ENCODE data around the gene C8B.

Gene C8B

DNA sequence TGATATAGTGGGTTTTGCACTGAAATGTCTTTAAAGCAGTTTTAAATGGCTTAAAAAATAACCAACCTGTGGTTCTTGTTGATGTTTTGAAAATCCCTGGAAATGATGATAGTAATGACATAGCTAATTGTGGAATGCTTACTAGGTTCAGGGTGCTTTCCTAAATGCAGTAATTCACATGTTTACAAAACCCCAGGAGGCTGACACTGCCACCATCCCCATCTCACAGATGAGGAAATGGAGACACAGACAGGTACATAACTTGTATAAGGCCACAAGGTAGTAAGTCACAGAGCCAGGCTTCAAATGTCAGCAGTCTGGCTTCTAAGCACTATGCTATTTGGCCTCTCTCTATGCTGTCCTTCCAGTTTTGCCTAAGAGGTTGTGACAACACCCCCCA is 40.6 kb downstream of the C8B start:
- H3K4me3 ChIP-seq (ENCODE audit: low read depth, low read length) = no peak overlapping the region
- TF ChIP-seq, protein P1, sequence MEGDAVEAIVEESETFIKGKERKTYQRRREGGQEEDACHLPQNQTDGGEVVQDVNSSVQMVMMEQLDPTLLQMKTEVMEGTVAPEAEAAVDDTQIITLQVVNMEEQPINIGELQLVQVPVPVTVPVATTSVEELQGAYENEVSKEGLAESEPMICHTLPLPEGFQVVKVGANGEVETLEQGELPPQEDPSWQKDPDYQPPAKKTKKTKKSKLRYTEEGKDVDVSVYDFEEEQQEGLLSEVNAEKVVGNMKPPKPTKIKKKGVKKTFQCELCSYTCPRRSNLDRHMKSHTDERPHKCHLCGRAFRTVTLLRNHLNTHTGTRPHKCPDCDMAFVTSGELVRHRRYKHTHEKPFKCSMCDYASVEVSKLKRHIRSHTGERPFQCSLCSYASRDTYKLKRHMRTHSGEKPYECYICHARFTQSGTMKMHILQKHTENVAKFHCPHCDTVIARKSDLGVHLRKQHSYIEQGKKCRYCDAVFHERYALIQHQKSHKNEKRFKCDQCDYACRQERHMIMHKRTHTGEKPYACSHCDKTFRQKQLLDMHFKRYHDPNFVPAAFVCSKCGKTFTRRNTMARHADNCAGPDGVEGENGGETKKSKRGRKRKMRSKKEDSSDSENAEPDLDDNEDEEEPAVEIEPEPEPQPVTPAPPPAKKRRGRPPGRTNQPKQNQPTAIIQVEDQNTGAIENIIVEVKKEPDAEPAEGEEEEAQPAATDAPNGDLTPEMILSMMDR (IDR thresholded peaks at IDR 0.05; ENCODE audit: insufficient read depth, low read length, missing control alignments) = no peak
- ChIA-PET POLR2A (no interaction called here), CTCF (no interaction called here)
- no peak for DNase-seq (ENCODE audit: low read depth, low spot score)

DNA sequence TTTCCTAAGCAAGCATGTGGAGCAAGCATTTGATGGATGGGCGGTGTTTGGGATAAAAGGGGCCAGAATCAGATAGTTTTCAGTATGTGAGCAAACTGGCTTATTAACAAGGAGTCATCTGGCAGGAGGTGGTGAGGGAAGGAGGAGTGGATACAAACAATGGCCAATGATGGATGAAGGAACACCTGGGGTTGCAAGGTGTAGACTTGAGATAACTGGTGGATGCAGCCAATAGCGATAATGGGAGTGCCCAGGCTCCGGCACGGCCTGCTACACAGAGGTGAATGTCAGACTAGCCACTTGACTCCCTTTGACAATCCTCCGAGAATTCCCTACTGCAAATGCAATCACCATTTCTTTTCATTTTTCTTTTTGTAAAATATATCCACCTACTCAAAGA is 41.7 kb downstream of the C8B start:
- POLR2A ChIA-PET = no interaction called here
- no peak for DNase-seq (ENCODE audit: low read depth, low spot score)
- no peak overlapping the region for H3K4me3 ChIP-seq (ENCODE audit: low read depth, low read length)
- TF ChIP-seq, protein P1 (IDR thresholded peaks at IDR 0.05; ENCODE audit: insufficient read depth, low read length, missing control alignments) = no peak
- CTCF ChIA-PET = no interaction called here

DNA sequence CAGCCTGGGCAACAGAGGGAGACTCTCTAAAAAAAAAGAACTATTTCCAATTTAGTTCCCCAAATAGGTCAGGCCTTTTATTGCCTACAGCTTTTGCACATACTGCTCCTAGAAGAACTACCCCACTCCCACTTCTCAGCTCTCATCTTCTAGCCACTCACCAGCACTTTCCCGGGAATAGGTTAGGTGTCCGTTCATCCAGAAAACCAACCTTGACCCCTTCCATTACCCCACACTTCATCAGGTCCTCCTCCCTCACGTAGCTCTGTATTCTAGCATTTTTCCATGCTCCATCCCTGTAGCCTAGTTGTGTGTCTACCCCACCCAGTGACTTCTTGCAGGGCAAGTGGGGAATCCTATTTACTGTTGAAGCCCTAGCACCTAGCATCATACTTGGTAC is 42.6 kb downstream of the C8B start:
- no peak for DNase-seq (ENCODE audit: low read depth, low spot score)
- TF ChIP-seq, protein P1 (IDR thresholded peaks at IDR 0.05; ENCODE audit: insufficient read depth, low read length, missing control alignments) = no peak
- ChIA-PET CTCF (no interaction called here), POLR2A (no interaction called here)
- H3K4me3 ChIP-seq (ENCODE audit: low read depth, low read length) = no peak overlapping the region

DNA sequence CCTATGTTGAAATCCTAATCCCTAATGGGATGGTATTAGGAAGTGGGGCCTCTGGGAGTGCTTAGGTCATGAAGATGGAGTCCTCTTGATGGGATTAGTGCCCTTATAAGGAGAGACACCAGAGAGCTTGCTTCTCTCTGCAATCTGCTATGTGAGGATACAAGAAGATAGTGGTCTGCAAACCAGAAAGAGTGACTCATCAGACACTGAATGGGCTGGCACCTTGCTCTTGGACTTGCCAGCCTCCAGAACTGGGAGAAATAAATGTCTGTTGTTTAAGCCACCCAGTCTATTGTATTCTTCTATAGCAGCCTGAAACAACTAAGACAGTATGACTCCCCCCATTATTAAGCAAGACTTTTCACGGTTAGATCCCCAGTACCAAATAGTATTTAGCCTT is 43.3 kb downstream of the C8B start:
- no peak for DNase-seq (ENCODE audit: low read depth, low spot score)
- TF ChIP-seq, protein P1 (IDR thresholded peaks at IDR 0.05; ENCODE audit: insufficient read depth, low read length, missing control alignments) = no peak
- no peak overlapping the region for H3K4me3 ChIP-seq (ENCODE audit: low read depth, low read length)
- ChIA-PET CTCF (no interaction called here), POLR2A (no interaction called here)

DNA sequence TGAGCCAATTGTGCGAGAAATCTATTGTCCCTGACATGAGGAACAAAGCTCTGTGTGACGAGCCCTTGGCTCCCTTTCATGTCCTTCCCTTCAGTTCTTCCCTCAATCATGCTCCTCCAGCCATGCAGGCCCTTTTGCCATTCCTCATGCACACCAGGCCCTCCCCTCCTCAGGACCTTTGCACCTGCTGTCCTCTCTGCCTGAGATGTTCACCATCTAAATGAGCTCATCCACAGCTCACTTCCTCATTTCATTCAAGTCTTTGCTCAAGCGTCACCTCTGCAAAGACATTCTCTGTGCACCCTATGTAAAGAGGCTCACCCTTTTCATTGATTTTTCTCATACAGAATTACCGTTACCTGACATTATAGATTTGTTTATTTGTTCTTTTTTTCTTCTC is 43.7 kb downstream of the C8B start:
- ChIA-PET CTCF (no interaction called here), POLR2A (no interaction called here)
- H3K4me3 ChIP-seq (ENCODE audit: low read depth, low read length) = no peak overlapping the region
- no peak for DNase-seq (ENCODE audit: low read depth, low spot score)
- TF ChIP-seq, protein P1 (IDR thresholded peaks at IDR 0.05; ENCODE audit: insufficient read depth, low read length, missing control alignments) = no peak

DNA sequence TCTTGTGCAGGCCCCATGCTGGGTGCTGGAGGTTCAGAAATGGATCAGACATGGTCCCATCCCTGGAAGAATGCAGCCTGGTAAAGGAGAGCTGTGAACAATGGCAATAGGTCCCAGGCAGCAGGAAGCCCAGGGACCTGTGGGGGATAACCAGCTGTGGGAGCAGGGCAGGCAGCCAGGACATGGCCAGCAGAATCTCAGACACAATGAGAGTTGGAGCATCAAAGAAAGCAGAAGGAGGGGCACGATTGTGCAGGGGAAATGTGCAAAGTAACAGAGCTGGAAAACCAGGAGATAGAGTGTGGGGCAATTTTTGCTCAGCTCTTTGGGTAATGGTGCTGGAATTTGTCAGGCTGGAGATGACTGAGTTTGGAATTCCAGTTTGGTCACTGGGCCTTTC is 44.3 kb downstream of the C8B start:
- ChIA-PET POLR2A (no interaction called here), CTCF (no interaction called here)
- no peak for DNase-seq (ENCODE audit: low read depth, low spot score)
- TF ChIP-seq, protein P1 (IDR thresholded peaks at IDR 0.05; ENCODE audit: insufficient read depth, low read length, missing control alignments) = no peak
- no peak overlapping the region for H3K4me3 ChIP-seq (ENCODE audit: low read depth, low read length)

Data from AG04449 (cell line).